KMS-11 (cell line): ENCODE data around the gene GJD2.

ENCODE experiments used
- H2AFZ ChIP-seq: fragments of 200-600 bp; sonication (generic); 2 replicates; pipeline ENCODE4 v1.6.1; 2016; ENCODE audit warnings: antibody characterized with exemption, mixed run types, low read depth
- H3K27ac ChIP-seq: fragments of 200-600 bp; sonication (generic); 2 replicates; pipeline ENCODE4 v1.6.1; 2016; ENCODE audit warnings: mild to moderate bottlenecking, mixed run types
- H3K27me3 ChIP-seq: fragments of 200-600 bp; sonication (generic); 2 replicates; pipeline ENCODE4 v1.6.1; 2017; ENCODE audit warnings: mild to moderate bottlenecking, low read depth, mixed run types, moderate library complexity; ENCODE audit not compliant: insufficient read depth
- H3K36me3 ChIP-seq: fragments of 200-600 bp; sonication (generic); 2 replicates; pipeline ENCODE4 v1.6.1; 2017; ENCODE audit warnings: mild to moderate bottlenecking, mixed run types; ENCODE audit not compliant: insufficient read depth
- H3K4me1 ChIP-seq: fragments of 200-600 bp; sonication (generic); 2 replicates; pipeline ENCODE4 v1.6.1; 2016; ENCODE audit warnings: mild to moderate bottlenecking, low read depth, mixed run types; ENCODE audit not compliant: poor library complexity, severe bottlenecking
- H3K4me2 ChIP-seq: fragments of 200-600 bp; sonication (generic); 2 replicates; pipeline ENCODE4 v1.7.0; 2016; ENCODE audit warnings: mild to moderate bottlenecking, mixed run types
- H3K4me3 ChIP-seq: fragments of 200-600 bp; sonication (generic); IDR thresholded peaks from 2 replicates; pipeline ENCODE4 v1.6.1; 2017; ENCODE audit warnings: low read depth, low read length, mixed read lengths; ENCODE audit not compliant: insufficient read depth
- H3K79me2 ChIP-seq: fragments of 200-600 bp; sonication (generic); 2 replicates; pipeline ENCODE4 v1.6.1; 2016; ENCODE audit warnings: low read depth, mixed run types; ENCODE audit not compliant: insufficient read depth
- H3K9ac ChIP-seq: fragments of 200-600 bp; sonication (generic); 2 replicates; pipeline ENCODE4 v1.6.1; 2016; ENCODE audit warnings: mild to moderate bottlenecking, mixed run types
- H4K20me1 ChIP-seq: fragments of 200-600 bp; sonication (generic); 2 replicates; pipeline ENCODE4 v1.6.1; 2016; ENCODE audit warnings: mild to moderate bottlenecking, mixed run types; ENCODE audit not compliant: insufficient read depth
- CTCF ChIP-seq: fragments of 200-600 bp; sonication (generic); conservative IDR thresholded peaks from 2 replicates; pipeline ENCODE4 v1.6.1; 2017; ENCODE audit warnings: low read depth, mild to moderate bottlenecking, antibody characterized with exemption, low read length, moderate library complexity, mixed read lengths

The GJD2 gene

GRCh38 chr15:34759347-34759746 lies 4.5 kb upstream of the GJD2 start:
- H2AFZ ChIP-seq = no peak overlapping the region
- no peak for TF ChIP-seq CTCF
- H3K27ac ChIP-seq = no peak overlapping the region
- H3K4me2 ChIP-seq = no peak overlapping the region
- H3K9ac ChIP-seq = no peak overlapping the region
- H3K4me3 ChIP-seq = no peak overlapping the region
- H3K27me3 ChIP-seq = no peaks in the 10 kb centered on the region
- H3K79me2 ChIP-seq = no peaks in the 10 kb centered on the region
- H3K36me3 ChIP-seq = no peaks in the 10 kb centered on the region
- no peaks in the 10 kb centered on the region for H3K4me1 ChIP-seq
- H4K20me1 ChIP-seq = no peaks in the 10 kb centered on the region

- Histone ChIP-seq H3K4me1 (no peaks in the 10 kb centered on the region), H3K4me2 (no peak overlapping the region), H4K20me1 (no peaks in the 10 kb centered on the region), H3K36me3 (no peaks in the 10 kb centered on the region), H3K4me3 (no peak overlapping the region), H3K27me3 (no peaks in the 10 kb centered on the region), H3K79me2 (no peaks in the 10 kb centered on the region), H3K9ac (no peak overlapping the region), H2AFZ (no peak overlapping the region), H3K27ac (no peak overlapping the region)
- no peak for TF ChIP-seq CTCF
These were observed 2.5 kb upstream of the GJD2 start for GRCh38 chr15:34757262-34757661.

- Histone ChIP-seq H4K20me1 (no peaks in the 10 kb centered on the region), H3K36me3 (no peaks in the 10 kb centered on the region), H3K4me3 (no peak overlapping the region), H3K79me2 (no peaks in the 10 kb centered on the region), H3K4me2 (no peak overlapping the region), H3K27ac (no peak overlapping the region), H3K27me3 (no peaks in the 10 kb centered on the region), H3K4me1 (no peaks in the 10 kb centered on the region), H2AFZ (no peak overlapping the region), H3K9ac (no peak overlapping the region)
- TF ChIP-seq CTCF = no peak
These were observed 598 bp upstream of the GJD2 start for GRCh38 chr15:34755419-34755773.

GRCh38 chr15:34754171-34754601 lies 612 bp downstream of the GJD2 start:
- Histone ChIP-seq H2AFZ (no peak overlapping the region), H3K27me3 (no peaks in the 10 kb centered on the region), H3K36me3 (no peaks in the 10 kb centered on the region), H3K27ac (no peak overlapping the region), H3K4me2 (no peak overlapping the region), H4K20me1 (no peaks in the 10 kb centered on the region), H3K9ac (no peak overlapping the region), H3K4me1 (no peaks in the 10 kb centered on the region), H3K79me2 (no peaks in the 10 kb centered on the region), H3K4me3 (no peak overlapping the region)
- no peak for TF ChIP-seq CTCF
